ENCODE data around the gene MYH15.
"Not testable (repeated sequence)": the region's sequence is repeated elsewhere in the genome, so short reads cannot be mapped to it uniquely, and the experiment has no call there.

The MYH15 gene

DNA sequence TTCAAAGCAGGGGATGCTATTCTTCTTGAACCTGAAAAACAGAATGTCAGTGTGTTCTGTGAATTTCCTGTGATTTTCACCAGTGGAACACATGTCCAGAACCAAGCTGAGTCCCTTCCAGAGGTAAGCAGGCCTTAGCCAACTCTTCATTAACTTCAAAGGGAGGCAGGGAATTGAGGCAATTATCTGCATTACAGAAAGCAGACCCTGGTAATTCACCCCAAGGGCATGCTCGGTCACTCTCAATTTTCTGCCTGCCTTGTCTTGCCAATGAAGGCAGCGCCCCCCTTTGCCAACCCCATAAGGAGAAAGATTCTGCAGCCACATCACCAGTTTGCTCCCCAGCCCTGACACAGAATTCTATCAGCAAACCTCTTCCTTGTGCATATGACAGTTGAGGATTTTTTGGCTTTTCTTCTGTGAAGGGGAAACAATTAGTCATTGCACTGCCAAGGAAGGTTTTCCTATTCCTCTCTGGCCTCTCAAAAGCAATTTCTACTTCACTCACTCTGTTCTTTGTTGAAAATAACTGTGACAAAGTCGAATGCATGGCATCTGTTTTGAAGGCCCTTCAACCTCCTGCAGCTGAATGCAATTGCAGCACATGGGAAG, 128.8 kb downstream of the MYH15 start:
- no peak for DNase-seq

DNA sequence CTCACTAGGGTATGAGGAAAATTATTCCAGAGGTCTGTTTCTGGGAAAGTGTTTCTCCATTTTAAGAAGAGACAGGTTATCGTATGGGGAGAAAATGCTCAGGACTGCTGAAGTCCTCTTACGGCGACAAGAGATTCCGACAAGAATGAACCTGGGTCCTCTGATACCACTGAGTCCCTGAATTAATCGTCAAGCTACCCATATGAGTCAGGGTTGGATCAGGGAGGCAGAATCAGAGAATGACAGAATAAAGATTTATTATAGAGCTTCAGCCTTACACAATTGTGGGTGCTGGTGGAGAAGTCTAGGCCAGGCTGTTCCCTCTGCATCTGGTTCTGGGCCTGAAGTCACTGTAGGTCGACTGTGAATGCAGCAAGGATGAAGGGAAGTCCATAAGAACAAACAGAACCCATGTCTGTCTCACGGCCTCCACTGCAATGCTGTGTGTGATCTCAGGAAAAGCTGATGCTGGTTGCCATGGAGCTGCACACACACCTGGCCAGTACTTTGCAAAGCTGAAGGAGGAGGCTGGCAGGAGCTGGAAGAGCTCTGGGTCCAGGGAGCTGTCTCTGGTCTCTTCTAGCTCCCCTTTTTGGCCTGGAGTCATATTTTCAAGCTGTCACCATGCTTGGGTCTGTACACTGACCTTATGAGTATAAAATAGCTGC, 130.1 kb downstream of the MYH15 start:
- DNase-seq: peak; percentile 60

DNA sequence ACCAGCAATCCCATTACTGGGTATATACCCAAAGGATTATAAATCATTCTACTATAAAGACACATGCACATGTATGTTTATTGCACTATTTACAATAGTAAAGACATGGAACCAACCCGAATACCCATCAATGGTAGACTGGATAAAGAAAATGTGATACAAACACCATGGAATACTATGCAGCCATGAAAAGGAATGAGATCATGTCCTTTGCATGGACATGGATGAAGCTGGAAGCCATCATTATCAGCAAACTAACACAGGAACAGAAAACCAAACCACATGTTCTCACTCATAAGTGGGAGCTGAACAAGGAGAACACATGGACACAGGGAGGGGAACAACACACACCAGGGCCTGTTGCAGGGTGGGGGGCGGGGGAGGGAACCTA, 131.4 kb downstream of the MYH15 start:
- not testable (repeated sequence) for DNase-seq

- DNase-seq: no peak
Measured at GRCh38 chr3:108378153-108378951, 132.0 kb downstream of the MYH15 start.

DNA sequence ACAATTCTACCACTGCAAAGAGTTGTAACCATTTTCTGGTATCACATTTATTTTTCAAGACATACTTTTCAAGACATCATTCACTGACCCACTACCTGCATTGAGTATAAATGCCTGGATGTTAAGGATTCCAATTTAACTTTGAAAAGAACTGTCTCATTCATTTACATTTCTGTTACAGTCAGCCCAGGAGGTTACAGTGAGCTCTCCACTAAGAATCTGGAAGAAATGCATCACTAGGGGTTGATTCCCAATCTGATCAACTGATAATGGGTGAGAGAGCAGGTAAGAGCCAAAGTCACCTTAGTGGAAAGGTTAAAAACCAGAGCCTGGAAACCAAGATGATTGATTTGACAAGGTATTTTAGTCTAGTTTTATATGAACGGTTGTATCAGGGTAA, 133.0 kb downstream of the MYH15 start:
- no peak for DNase-seq

DNA sequence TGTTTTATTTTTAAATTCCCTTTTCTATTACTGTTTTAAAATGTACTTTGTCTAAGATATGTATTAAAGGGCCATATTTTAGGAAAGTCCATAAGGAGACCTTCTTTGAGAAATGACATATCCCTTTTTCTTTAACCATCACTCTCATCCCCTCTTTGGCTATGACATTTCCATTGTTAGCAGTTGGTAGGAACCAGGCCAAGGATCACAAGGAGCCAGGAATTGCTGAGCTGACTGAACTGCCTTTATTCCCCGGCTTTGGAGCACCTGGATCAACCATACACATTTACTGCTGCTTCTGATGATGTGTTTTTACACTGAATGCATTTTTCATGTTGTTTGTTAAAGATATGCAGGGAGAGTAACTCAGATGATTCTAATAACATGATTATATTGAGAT, 134.4 kb downstream of the MYH15 start:
- no peak for DNase-seq

DNA sequence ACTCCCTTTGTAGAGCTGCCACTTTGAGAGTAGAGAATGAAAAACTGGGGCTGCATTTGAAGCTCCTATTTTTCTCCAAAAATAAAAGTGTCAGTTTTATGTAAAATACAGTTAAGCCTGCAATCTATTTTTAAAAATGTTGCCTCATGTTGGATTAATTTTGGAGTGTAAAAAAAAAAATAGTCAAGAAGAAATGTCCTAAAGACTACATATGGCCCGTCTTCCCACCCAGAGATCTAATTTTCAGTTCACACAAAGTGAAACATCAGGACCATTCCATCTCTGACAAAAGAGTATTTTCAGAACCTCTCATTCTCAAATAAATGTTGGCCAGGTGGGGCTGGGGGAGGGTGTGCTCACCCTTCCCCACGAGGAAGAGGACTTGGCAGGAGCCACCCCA, 151.4 kb downstream of the MYH15 start:
- DNase-seq: no peak

DNA sequence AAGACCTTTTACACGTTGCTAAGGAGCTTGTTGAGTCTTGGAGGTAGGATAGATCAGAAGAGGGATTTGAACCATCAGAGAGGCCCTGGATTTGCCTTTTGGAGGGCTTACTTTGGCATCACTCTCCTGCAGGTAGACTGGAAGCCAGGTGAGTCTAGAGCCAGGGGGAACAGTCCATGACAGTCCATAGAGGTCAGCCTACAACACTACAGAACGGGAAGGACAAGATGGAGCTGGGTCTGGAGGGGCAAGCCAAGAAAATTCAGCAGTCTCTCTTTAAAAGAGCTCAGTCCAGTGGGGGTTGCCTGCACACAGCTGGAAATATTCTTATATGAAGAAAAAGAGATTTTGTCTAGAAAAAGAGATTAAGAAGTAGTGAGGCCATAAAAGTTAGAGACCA, 153.4 kb downstream of the MYH15 start:
- DNase-seq: no peak

- DNase-seq: no peak
Measured at GRCh38 chr3:108354562-108354961, 155.8 kb downstream of the MYH15 start.

- DNase-seq: no peak
Measured at GRCh38 chr3:108352176-108352575, 158.2 kb downstream of the MYH15 start.

GRCh38 chr3:108346301-108347227, 163.8 kb downstream of the MYH15 start:
- no peak for DNase-seq

DNA sequence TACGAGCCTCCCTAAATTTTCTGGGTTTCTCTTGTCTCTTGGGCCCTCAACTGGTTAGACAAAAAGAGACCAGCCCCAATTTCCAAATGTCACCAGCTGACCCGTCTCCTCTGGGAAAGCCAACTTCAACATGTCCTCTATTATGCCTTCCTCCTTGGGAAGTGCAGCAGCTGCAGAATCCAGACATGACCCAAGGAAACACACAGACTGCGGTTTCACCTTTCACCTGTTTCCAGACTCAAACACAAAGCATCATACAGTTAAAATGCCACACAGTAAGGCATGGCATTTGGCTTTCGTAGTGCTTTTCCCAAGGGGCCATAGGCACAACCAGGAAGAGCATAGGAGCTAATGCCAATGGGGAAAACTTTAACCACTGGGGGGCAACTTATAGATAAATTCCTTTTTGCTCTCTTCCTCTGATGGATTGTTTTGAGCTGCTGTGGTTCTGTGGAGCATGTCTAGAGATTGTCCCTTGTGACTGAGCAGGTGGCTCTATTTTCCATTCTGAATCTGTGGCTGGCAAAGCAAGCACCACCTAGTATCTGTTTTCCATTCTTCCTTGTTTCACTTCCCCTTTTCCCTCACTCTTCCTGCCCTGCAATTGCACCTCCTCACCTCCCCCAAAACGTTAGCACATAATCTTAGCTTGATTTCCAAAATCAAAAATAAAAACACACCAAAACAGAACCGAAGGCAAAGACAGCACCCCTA, 164.7 kb downstream of the MYH15 start:
- no peak for DNase-seq

GRCh38 chr3:108343491-108343890, 166.9 kb downstream of the MYH15 start:
- DNase-seq: no peak

GRCh38 chr3:108342837-108343486, 167.4 kb downstream of the MYH15 start:
- DNase-seq: peak; percentile 86

DNA sequence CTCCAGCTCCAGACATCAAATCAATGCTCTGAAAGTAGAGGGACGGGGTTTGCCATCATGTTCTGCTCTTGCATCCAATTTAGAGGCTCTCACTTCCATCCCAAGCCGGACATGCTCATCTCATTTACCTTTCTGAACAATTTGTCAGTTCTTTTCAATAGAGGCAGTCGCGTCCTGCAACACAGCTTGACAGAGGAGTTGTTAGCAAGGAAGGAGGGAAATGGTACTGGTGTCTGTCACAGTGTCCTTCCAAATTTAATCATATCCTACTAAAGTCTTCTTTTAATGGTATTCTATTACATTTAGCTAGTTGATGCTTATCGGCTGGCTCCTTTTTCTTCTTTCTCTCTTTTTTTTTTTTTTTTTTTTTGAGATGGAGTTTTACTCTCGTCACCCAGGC, 168.5 kb downstream of the MYH15 start:
- no peak for DNase-seq

GRCh38 chr3:108338901-108339545, 171.4 kb downstream of the MYH15 start:
- DNase-seq: no peak

DNA sequence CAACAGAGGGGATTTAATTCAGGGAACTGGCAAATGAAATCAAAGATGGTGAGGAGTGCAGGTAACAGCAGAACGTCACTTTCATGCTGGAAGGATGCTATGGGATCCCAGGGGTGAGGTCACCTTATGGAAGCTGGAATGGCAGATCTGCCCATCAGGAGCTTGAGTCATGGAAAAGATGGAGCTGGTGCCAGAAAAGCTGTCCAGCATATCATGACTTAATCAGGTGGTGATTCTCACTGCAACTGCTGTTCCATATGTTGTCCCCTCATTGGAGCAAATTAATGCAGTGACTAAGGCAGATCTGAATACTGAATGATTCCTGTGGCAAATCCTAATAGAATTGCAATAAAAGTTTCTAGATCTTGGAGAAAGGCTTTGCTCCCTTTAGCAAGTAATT, 175.7 kb downstream of the MYH15 start:
- no peak for DNase-seq

GRCh38 chr3:108333961-108334360, 176.4 kb downstream of the MYH15 start:
- no peak for DNase-seq

DNA sequence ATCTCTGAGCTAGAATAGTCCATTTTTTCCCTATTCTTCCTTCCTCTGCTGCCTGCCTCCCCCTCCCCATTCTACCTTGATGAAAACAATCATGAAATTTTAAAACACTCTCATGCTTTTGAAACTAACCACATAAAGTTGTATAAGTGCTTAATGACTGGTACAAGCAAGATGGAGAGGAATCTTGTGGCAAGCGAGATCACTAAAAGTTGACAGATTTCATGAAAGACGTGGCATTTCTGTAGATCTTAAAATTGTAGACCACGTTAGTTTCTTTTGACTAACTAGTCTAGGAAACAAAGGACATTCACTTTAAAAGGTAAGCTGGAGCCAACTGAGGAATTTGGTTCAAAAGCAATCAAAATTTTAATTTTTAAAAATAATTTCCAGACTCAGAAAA, 178.6 kb downstream of the MYH15 start:
- DNase-seq: peak; percentile 20
